HG03045 (cell line): ENCODE measurements around the gene RASA2.
"Not testable (repeated sequence)": the region's sequence is repeated elsewhere in the genome, so short reads cannot be mapped to it uniquely, and the experiment has no call there.

Source experiments
- ATAC-seq: cut with Tn5 transposase; IDR thresholded peaks from one replicate; pipeline ENCODE4 v1.9.1; 2021; ENCODE audit warnings: mild to moderate bottlenecking, moderate library complexity; ENCODE audit not compliant: unreplicated experiment

Gene RASA2

GRCh38 chr3:141455603-141456300 lies 31.1 kb upstream of the RASA2 start:
- ATAC-seq, result no peak

DNA sequence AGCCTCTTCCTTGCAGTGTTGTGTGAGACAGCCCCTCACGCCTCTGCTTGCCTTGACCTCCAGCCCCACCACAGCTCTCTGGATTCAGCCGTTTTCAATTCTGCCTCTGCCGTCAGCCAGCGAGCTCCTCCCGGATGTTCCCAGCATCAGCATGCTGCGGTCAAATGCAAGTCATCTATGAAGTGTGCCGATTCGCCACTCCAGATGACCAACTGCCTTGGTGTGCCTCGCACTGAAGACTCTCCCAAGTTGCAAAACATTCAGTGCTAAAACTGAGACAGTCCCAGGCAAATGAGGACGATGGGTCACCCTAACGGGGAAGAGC lies 30.6 kb upstream of the RASA2 start:
- ATAC-seq, result no peak

DNA sequence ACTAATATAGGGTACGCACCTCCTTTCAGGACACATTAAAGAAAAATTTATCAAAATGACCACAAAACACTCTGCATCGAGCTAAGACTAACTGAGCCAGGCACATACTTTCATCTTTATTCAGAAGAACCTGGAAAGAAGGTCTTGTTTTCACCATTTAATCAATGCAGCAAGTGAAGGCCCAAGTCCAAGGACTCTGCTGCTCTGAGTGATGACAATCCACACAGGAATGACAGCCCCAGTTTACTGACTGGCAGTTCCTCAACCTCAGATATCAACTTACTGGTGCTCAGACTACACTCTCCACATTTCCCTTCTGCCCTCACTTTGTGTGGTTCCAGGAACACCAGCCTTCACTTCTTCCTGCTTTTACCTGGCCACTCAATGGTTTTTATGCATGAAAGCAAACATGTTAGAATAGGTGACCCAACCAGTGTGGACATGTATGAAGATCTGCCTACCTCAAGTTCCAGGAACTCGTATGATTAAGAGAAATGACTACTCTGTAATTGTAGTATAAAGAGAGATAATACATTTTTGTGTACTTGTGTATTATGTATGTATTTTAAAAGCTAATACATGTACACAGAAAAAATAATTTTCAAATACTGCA lies 29.1 kb upstream of the RASA2 start:
- ATAC-seq, result no peak

GRCh38 chr3:141459008-141459407 lies 27.8 kb upstream of the RASA2 start:
- ATAC-seq, result no peak

DNA sequence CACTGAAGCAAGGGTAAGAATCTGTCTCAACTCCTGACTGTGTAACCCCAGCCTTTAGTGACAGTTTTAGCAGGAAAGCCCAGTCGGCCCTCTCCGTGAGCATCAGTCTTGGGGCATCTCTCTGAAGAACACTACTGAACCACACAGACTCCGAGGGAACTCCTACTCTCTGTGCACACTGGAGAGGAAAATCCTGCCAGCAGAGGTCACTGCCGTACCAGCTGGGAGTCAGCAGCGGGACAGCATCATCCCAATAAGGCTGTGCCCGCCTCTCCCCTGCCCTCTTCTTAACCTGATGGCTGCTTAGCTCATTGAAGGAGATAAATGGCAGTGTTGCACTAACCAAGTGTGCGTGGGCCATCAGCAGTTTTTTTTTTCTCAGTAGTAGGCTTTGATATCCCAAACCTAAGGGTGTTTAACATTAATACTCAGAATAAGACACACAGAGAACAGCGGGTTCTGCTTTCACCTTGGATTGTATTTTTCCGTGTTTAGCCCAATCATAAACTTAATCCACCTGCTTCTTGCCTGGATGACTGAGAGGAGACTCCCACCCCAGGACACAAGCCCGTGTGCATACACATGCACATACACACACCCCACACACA lies 26.6 kb upstream of the RASA2 start:
- peak; percentile 76 for ATAC-seq

GRCh38 chr3:141462176-141462859 lies 24.5 kb upstream of the RASA2 start:
- ATAC-seq, result no peak

- ATAC-seq, result no peak
These were observed 21.6 kb upstream of the RASA2 start for GRCh38 chr3:141465221-141465620.

DNA sequence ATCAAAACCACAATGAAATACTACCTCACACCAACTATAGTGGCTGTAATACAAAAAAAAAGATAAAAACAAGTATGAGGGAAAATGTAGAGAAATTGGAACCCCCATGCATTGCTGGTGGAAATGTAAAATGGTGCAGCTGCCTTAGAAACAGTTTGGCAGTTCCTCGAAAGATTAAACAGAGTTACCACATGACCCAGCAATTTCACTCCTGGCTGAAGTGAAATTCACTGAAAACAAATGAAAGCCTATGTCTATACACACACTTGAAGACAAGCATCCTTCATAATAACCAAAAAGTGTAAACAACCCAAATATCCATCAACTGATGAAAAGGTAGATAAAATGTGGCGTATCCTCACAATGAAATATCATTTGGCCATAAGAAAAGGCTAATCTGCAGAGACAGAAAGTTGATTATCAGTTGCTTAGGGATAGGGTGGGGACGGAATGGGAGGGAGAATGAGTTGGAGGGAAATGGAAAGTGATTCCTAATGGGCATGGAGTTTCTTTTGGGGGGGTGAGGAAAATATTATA lies 20.1 kb upstream of the RASA2 start:
- no peak for ATAC-seq

GRCh38 chr3:141469720-141470119 lies 17.1 kb upstream of the RASA2 start:
- ATAC-seq, result no peak

DNA sequence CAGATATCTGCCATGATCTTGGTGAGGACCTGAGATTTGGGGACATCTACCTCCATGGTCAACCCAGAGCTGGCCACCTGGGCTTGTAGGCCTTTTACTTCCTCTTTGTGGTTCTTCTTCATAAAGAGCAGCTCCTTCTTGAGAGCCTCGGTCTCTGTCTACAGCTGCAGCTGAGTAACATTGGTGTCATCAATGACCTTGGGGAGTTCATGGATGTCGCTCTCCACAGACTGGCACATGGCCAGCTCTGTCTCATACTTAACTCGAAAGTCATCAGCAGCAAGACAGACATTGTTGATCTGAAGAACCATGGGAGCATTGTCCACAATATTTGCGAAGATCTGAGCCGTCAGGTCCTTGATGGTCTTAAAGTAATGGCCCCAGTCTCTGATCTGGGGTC lies 15.7 kb upstream of the RASA2 start:
- no peak for ATAC-seq

GRCh38 chr3:141476033-141476432 lies 10.8 kb upstream of the RASA2 start:
- ATAC-seq, result no peak

DNA sequence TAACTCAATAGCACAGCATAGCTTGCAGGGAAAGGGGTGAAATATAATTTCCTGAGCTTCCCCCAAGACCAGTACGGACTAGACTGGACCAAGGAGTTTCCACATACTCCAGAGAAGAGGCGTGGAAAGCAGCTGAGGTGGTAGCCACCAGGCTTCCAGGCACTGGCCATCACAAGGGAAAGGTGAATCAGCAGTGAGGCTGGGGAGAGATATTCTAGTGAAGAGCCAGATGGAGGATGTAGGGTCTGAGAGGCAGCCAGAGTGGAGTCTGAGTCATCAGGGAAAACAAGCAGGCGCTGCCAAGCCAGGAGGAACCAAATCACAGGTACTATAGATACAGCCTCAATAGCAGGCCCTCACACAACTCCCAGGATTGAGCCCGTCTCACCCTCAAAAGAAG lies 9.6 kb upstream of the RASA2 start:
- ATAC-seq, result no peak

DNA sequence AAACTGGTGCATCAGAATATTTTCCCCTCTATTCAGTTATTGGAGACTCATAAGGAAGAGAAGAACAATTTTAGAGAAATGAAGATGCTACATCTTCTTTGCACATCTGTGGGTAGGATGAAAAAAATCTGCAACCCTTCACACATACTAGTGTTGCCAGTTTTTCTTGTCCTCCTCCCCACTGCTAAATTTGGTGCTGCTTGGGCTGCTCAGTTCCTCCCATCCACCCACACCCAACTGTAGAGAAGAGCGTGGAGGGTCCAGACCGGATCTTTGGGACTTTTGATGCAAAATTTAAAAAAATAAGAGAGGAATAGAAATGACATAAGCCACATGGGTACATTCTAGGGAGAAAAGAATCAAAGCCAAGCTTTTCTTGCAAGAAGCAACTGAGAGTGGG lies 8.7 kb upstream of the RASA2 start:
- no peak for ATAC-seq

DNA sequence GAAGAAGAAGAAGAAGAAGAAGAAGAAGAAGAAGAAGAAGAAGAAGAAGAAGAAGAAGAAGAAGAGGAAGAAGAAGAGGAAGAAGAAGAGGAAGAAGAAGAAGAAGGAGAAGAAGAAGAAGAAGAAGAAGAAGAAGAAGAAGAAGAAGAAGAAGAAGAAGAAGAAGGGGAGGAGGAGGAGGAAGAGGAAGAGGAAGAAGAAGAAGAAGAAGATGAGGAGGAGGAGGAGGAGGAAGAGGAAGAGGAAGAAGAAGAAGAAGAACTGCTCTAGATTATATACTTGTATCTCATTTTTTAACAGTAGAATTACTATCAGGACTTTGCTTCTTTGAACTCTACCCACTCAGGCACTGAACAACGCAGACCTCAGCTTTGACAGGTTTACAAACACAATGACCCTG lies 8.0 kb upstream of the RASA2 start:
- not testable (repeated sequence) for ATAC-seq

GRCh38 chr3:141482245-141482922 lies 4.4 kb upstream of the RASA2 start:
- ATAC-seq, result no peak

- ATAC-seq, result no peak
These were observed 2.0 kb upstream of the RASA2 start for GRCh38 chr3:141484701-141485287.

- no peak for ATAC-seq
These were observed 959 bp upstream of the RASA2 start for GRCh38 chr3:141485641-141486495.

- no peak for ATAC-seq
These were observed 406 bp upstream of the RASA2 start for GRCh38 chr3:141486496-141486745.

- ATAC-seq, result peak; percentile 69
These were observed 860 bp downstream of the RASA2 start for GRCh38 chr3:141487521-141488252.

GRCh38 chr3:141489203-141489602 lies 2.4 kb downstream of the RASA2 start:
- ATAC-seq, result no peak
